ENCODE data around the gene ALKBH5. TPM values are rescaled to one million over a fixed set of nuclear protein-coding genes. Genes with fewer than 3 reads are reported as not detected.

Gene ALKBH5
- total and polyA plus RNA-seq, 2 experiments from 2014 or later = 81.9 to 161 TPM

- Histone ChIP-seq H3K4me3 (no peak overlapping the region), H3K4me1 (ENCODE audit: insufficient read depth) (no peaks in the 10 kb centered on the region), H4K20me1 (ENCODE audit: insufficient read depth) (no peaks in the 10 kb centered on the region), H3K9me2 (ENCODE audit: insufficient read depth) (no peaks in the 10 kb centered on the region), H3K4me2 (ENCODE audit: unreplicated experiment) (no peak overlapping the region), H3K36me3 (ENCODE audit: low read depth) (peaks cover 31% of the 10 kb centered on the region; the same call in 1 of the 2 replicates), H3K9me3 (ENCODE audit: low read depth) (no peaks in the 10 kb centered on the region), H3K27me3 (replicated peaks; ENCODE audit: insufficient read depth) (no peaks in the 10 kb centered on the region), H2AFZ (no peak overlapping the region), H3K27ac (no peak overlapping the region), H3F3A (ENCODE audit: insufficient read depth) (peaks cover 6% of the 10 kb centered on the region; the same call in 1 of the 2 replicates), H3K79me2 (ENCODE audit: insufficient read depth) (no peaks in the 10 kb centered on the region), H3K9ac (no peak overlapping the region)
- TF ChIP-seq EZH2phosphoT487 (IDR thresholded peaks at IDR 0.05; ENCODE audit: insufficient read depth, low read depth) = no peak
- WGBS, 2 experiments (ENCODE audit: low coverage in 1 of 2, low lambda C conversion rate in 2 of 2, missing lambda C conversion rate in 2 of 2) = 96 to 97% methylated on average over 21 of the region's 21 CpGs
- in situ Hi-C loops (cut with MboI) = no loop called here
- DNase-seq = peak; percentile 29
These were observed 61.6 kb downstream of the ALKBH5 start for GRCh38 chr17:18245038-18245776.

- 87 to 93% methylated on average over 24 of the region's 24 CpGs for WGBS, 2 experiments (ENCODE audit: low coverage in 1 of 2, low lambda C conversion rate in 2 of 2, missing lambda C conversion rate in 2 of 2)
- DNase-seq = no peak
- Histone ChIP-seq H3F3A (ENCODE audit: insufficient read depth) (peaks cover 6% of the 10 kb centered on the region; the same call in 1 of the 2 replicates), H3K9ac (no peak overlapping the region), H4K20me1 (ENCODE audit: insufficient read depth) (no peaks in the 10 kb centered on the region), H3K4me2 (ENCODE audit: unreplicated experiment) (no peak overlapping the region), H3K9me3 (ENCODE audit: low read depth) (no peaks in the 10 kb centered on the region), H3K36me3 (ENCODE audit: low read depth) (peaks cover 36% of the 10 kb centered on the region; the same call in 1 of the 2 replicates), H3K27me3 (replicated peaks; ENCODE audit: insufficient read depth) (no peaks in the 10 kb centered on the region), H3K79me2 (ENCODE audit: insufficient read depth) (no peaks in the 10 kb centered on the region), H2AFZ (no peak overlapping the region), H3K4me3 (no peak overlapping the region), H3K9me2 (ENCODE audit: insufficient read depth) (no peaks in the 10 kb centered on the region), H3K4me1 (ENCODE audit: insufficient read depth) (no peaks in the 10 kb centered on the region), H3K27ac (no peak overlapping the region)
- in situ Hi-C loops (cut with MboI) = no loop called here
- TF ChIP-seq EZH2 (IDR thresholded peaks at IDR 0.05; ENCODE audit: insufficient read depth, poor library complexity, severe bottlenecking) = no peak
- TF ChIP-seq EZH2phosphoT487 (IDR thresholded peaks at IDR 0.05; ENCODE audit: insufficient read depth, low read depth) = no peak
These were observed 62.6 kb downstream of the ALKBH5 start for GRCh38 chr17:18246109-18246725.

- peak; percentile 63 for DNase-seq
- H2AFZ ChIP-seq = no peak overlapping the region
- no peaks in the 10 kb centered on the region for H4K20me1 ChIP-seq (ENCODE audit: insufficient read depth)
- no peaks in the 10 kb centered on the region for H3K9me3 ChIP-seq (ENCODE audit: low read depth)
- peaks cover 36% of the 10 kb centered on the region; the same call in 1 of the 2 replicates for H3K36me3 ChIP-seq (ENCODE audit: low read depth)
- H3F3A ChIP-seq (ENCODE audit: insufficient read depth) = peaks cover 6% of the 10 kb centered on the region; the same call in 1 of the 2 replicates
- no peaks in the 10 kb centered on the region for H3K27me3 ChIP-seq (replicated peaks; ENCODE audit: insufficient read depth)
- no peaks in the 10 kb centered on the region for H3K4me1 ChIP-seq (ENCODE audit: insufficient read depth)
- TF ChIP-seq EZH2 (IDR thresholded peaks at IDR 0.05; ENCODE audit: insufficient read depth, poor library complexity, severe bottlenecking) (no peak), EZH2phosphoT487 (IDR thresholded peaks at IDR 0.05; ENCODE audit: insufficient read depth, low read depth) (no peak)
- no peak overlapping the region for H3K4me3 ChIP-seq
- WGBS, 2 experiments (ENCODE audit: low coverage in 1 of 2, low lambda C conversion rate in 2 of 2, missing lambda C conversion rate in 2 of 2) = 55 to 64% methylated on average over 29 to 46 of the region's 46 CpGs
- no peaks in the 10 kb centered on the region for H3K79me2 ChIP-seq (ENCODE audit: insufficient read depth)
- H3K4me2 ChIP-seq (ENCODE audit: unreplicated experiment) = no peak overlapping the region
- H3K27ac ChIP-seq = no peak overlapping the region
- in situ Hi-C loops (cut with MboI) = no loop called here
- H3K9ac ChIP-seq = no peak overlapping the region
- H3K9me2 ChIP-seq (ENCODE audit: insufficient read depth) = no peaks in the 10 kb centered on the region
These were observed 63.4 kb downstream of the ALKBH5 start for GRCh38 chr17:18246880-18247612.

- no peak for TF ChIP-seq EZH2 (IDR thresholded peaks at IDR 0.05; ENCODE audit: insufficient read depth, poor library complexity, severe bottlenecking)
- TF ChIP-seq EZH2phosphoT487 (IDR thresholded peaks at IDR 0.05; ENCODE audit: insufficient read depth, low read depth) = no peak
These were observed 64.0 kb downstream of the ALKBH5 start for GRCh38 chr17:18247613-18248001.

More at GRCh38 chr17:18247613-18248001, 64.0 kb downstream of the ALKBH5 start:
- no peaks in the 10 kb centered on the region for H3K9me2 ChIP-seq (ENCODE audit: insufficient read depth)
- peaks cover 36% of the 10 kb centered on the region; the same call in 1 of the 2 replicates for H3K36me3 ChIP-seq (ENCODE audit: low read depth)
- DNase-seq = no peak
- H3K4me3 ChIP-seq = no peak overlapping the region
- no peaks in the 10 kb centered on the region for H3K4me1 ChIP-seq (ENCODE audit: insufficient read depth)
- no peaks in the 10 kb centered on the region for H3K9me3 ChIP-seq (ENCODE audit: low read depth)
- no peak overlapping the region for H2AFZ ChIP-seq
- peaks cover 6% of the 10 kb centered on the region; the same call in 1 of the 2 replicates for H3F3A ChIP-seq (ENCODE audit: insufficient read depth)
- peaks cover 3% of the 10 kb centered on the region; the same call in 1 of the 2 replicates for H3K79me2 ChIP-seq (ENCODE audit: insufficient read depth)
- WGBS, 2 experiments (ENCODE audit: low coverage in 1 of 2, low lambda C conversion rate in 2 of 2, missing lambda C conversion rate in 2 of 2) = 89 to 90% methylated on average over 21 to 30 of the region's 30 CpGs
- in situ Hi-C loops (cut with MboI) = no loop called here
- no peak overlapping the region for H3K27ac ChIP-seq
- H3K27me3 ChIP-seq (replicated peaks; ENCODE audit: insufficient read depth) = no peaks in the 10 kb centered on the region
- H4K20me1 ChIP-seq (ENCODE audit: insufficient read depth) = no peaks in the 10 kb centered on the region
- no peak overlapping the region for H3K4me2 ChIP-seq (ENCODE audit: unreplicated experiment)
- H3K9ac ChIP-seq = no peak overlapping the region

Data from GM23248 (cell line).